HG03460 (cell line): Measurements from ENCODE around the gene TFF3.

Experiments used
- ATAC-seq: cut with Tn5 transposase; IDR thresholded peaks from one replicate; pipeline ENCODE4 v1.9.1; 2021; ENCODE audit not compliant: unreplicated experiment

Gene TFF3

GRCh38 chr21:42272984-42273600, 42.1 kb downstream of the TFF3 start:
- ATAC-seq, result no peak

GRCh38 chr21:42272109-42272962, 42.9 kb downstream of the TFF3 start:
- no peak for ATAC-seq

- ATAC-seq, result no peak
These were observed 44.1 kb downstream of the TFF3 start for GRCh38 chr21:42271065-42271464.

GRCh38 chr21:42269386-42269785, 45.8 kb downstream of the TFF3 start:
- no peak for ATAC-seq

GRCh38 chr21:42266971-42267556, 48.1 kb downstream of the TFF3 start:
- no peak for ATAC-seq

- ATAC-seq, result no peak
These were observed 49.9 kb downstream of the TFF3 start for GRCh38 chr21:42265231-42265812.

GRCh38 chr21:42264245-42265195, 50.7 kb downstream of the TFF3 start:
- no peak for ATAC-seq

GRCh38 chr21:42263591-42264131, 51.5 kb downstream of the TFF3 start:
- no peak for ATAC-seq

GRCh38 chr21:42262831-42263231, 52.4 kb downstream of the TFF3 start:
- no peak for ATAC-seq

- no peak for ATAC-seq
These were observed 53.4 kb downstream of the TFF3 start for GRCh38 chr21:42261829-42262200.
